ENCODE measurements around the gene STT3A. TPM values are rescaled to one million over a fixed set of nuclear protein-coding genes. Genes with fewer than 3 reads are reported as not detected.
A peak's percentile ranks its signal among the peaks of the same experiment; 100 is the strongest.

Gene STT3A
- total RNA-seq, 1 experiment from 2014 or later, result 107 TPM

DNA sequence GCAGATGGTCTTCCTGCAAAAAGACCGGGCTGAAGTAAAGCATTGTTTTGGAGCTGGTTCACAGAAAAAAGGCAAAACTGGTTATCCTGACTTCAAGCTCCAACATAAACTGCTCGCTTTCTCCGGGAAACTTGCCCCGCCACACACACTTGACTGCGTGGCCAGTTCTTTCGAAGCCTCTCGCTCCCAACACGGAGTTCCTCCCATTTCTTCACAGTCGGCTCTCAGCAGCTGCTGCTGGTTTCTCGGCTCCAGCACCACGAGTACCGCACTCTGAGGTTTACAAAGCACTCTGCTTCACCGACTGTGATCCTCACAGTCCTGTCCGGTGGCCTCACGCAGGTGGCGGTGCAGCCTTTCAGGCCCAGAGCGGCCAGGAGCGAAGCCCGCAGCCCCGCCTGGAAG lies 32.6 kb downstream of the STT3A start:
- Histone ChIP-seq H3K36me3 (peaks cover 54% of the 10 kb centered on the region), H3K27me3 (no peaks in the 10 kb centered on the region), H3K9me3 (no peaks in the 10 kb centered on the region), H3K4me3 (peak overlapping the region; percentile 69)
- DNase-seq, result no peak

DNA sequence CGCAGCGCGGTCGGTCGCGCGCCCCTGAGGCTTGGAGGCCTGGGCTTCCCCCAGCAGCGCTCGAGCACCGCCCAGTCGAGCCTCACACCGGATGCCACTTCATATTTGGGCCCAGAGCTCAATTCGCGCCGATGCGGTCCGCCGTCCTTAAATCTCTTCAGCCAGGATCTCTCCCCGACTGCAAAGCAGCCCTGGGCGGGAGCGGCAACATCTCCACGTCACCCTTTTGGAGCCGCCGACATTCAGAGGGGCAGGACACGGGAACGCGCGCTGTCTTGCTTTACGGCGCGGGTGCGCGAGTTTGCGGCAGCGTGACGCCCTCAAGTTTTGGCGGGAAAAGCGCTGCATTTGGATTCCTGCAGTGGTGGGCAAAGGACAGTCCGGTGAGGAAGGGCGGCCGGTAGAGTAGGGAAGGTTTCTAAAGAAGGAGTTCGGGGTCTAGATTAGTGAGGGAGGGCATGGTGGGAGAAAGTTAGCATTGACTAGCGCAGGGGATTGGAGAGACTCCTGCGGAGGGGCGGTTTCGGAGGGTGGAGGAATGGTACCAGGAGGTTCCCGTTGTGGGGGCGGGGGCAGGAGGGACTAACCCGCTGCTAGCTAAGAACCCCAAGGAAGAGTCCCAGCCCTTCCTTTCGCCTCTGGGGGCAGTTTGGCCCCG lies 33.1 kb downstream of the STT3A start:
- no peaks in the 10 kb centered on the region for H3K27me3 ChIP-seq
- peaks cover 54% of the 10 kb centered on the region for H3K36me3 ChIP-seq
- H3K4me3 ChIP-seq, result peak overlapping the region; percentile 69
- H3K9me3 ChIP-seq, result no peaks in the 10 kb centered on the region
- peak; percentile 93 for DNase-seq

DNA sequence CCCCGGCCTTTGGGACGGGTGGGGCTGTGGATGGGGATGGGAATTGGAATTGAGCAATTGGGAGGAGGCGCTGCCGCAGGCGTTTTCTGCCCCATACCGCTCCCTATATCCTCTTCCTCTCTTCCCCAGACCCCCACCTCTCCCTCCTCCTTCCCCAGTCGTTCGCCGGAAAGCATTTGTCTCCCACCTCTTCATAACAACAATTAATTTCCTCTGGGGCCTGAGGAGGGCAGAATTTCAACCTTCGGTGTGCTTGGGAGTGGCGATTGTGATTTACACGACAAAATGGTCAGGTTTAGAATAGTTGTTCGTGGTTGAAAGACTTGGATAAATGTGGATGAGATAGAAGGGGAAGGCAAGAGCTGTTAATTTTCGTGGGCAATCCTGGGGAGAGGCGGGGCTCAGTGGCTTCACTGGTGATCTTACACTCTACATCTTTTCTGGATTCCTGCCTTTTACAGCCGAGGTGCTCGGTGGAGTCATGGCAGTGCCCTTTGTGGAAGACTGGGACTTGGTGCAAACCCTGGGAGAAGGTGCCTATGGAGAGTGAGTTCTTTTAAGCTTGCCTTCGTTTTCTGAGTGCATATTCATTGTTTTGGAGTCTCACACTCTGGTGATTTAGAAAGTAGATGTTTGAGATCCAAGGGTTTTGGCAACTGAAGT lies 33.8 kb downstream of the STT3A start:
- Histone ChIP-seq H3K27me3 (no peaks in the 10 kb centered on the region), H3K9me3 (no peaks in the 10 kb centered on the region), H3K36me3 (peaks cover 50% of the 10 kb centered on the region), H3K4me3 (peak overlapping the region; percentile 69)
- DNase-seq, result no peak

DNA sequence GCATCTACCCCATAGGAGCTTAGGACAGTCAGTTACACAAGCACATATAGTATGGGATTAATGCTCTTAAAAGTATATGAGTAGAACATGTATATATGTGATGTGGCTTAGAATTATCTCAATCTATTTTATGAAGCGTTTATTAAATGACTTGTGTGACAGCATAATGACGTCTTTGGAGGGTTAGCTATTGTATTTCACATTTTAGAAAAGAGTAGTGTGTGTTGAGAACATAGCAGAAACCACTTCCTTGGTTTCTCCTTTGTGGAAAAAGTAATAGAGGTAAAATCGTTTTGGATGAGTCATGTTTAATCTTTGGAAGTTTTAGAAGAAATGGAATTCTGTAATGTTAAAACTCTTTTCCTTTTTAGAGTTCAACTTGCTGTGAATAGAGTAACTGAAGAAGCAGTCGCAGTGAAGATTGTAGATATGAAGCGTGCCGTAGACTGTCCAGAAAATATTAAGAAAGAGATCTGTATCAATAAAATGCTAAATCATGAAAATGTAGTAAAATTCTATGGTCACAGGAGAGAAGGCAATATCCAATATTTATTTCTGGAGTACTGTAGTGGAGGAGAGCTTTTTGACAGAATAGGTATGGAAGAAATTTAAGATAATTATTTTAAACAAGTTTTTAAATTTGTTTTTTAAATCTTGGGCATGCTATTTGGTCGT lies 34.7 kb downstream of the STT3A start:
- Histone ChIP-seq H3K9me3 (no peaks in the 10 kb centered on the region), H3K27me3 (no peaks in the 10 kb centered on the region), H3K4me3 (peak overlapping the region; percentile 69), H3K36me3 (peaks cover 46% of the 10 kb centered on the region)
- DNase-seq, result no peak

DNA sequence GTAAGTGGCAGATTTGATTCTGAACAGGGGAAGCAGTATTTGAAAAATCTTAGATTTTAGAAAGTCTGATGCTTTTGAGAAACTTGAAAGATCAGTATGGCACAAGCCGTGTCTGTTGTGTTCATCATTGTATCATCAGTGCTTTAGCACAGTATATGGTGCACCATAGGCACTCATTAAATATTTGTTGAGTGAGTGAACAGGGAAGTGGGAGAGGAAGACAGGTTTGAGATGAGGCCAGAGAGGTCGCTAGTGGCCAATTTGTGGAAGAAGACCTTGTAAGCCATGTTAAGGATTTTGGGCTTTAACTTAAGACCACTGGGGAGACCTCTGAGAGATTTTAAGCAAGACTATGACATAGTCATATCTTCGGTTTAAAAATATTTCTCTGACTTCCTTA lies 45.2 kb downstream of the STT3A start:
- peaks cover 70% of the 10 kb centered on the region for H3K36me3 ChIP-seq
- H3K4me3 ChIP-seq, result no peak overlapping the region
- no peaks in the 10 kb centered on the region for H3K9me3 ChIP-seq
- H3K27me3 ChIP-seq, result no peaks in the 10 kb centered on the region
- DNase-seq, result no peak

DNA sequence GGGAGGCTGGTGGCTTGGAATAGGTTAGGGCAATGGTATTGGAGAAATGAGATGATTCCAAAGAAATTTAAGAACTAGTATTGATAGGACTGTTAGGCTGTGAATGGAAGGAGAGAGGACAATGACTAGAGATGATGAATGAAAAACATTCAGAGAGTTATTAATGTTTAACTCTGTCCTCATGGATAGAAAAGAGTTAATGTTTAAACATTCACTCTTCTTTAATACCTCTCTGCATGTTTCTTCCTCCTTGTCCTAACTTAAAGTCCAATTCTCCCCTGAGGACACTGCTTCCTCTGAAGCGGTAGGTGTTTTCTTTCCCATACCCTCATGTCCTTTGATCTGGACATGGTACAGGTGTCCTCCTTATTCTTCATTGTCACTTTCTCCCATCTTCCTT lies 45.7 kb downstream of the STT3A start:
- H3K9me3 ChIP-seq, result no peaks in the 10 kb centered on the region
- H3K27me3 ChIP-seq, result no peaks in the 10 kb centered on the region
- no peak for DNase-seq
- no peak overlapping the region for H3K4me3 ChIP-seq
- H3K36me3 ChIP-seq, result peaks cover 68% of the 10 kb centered on the region

DNA sequence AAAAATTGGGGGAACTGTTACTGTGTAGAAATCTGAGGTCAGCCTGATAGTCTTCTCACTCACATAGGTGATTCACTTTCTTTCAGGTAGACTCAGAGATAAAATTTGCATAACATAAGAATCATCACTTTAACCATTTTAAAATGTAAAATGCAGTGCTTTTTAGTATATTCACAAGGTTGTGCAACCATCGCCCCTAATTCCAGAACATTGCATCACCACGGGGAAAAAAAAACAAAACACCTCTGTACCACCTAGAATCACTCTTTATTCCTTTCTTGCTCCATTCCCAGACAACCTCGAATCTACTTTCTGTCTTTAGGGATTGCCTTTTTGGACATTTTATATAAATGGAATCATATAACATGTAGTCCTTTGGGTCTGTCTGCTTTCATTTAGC lies 53.2 kb downstream of the STT3A start:
- Histone ChIP-seq H3K36me3 (peaks cover 54% of the 10 kb centered on the region), H3K4me3 (no peak overlapping the region), H3K9me3 (no peaks in the 10 kb centered on the region), H3K27me3 (no peaks in the 10 kb centered on the region)
- no peak for DNase-seq

DNA sequence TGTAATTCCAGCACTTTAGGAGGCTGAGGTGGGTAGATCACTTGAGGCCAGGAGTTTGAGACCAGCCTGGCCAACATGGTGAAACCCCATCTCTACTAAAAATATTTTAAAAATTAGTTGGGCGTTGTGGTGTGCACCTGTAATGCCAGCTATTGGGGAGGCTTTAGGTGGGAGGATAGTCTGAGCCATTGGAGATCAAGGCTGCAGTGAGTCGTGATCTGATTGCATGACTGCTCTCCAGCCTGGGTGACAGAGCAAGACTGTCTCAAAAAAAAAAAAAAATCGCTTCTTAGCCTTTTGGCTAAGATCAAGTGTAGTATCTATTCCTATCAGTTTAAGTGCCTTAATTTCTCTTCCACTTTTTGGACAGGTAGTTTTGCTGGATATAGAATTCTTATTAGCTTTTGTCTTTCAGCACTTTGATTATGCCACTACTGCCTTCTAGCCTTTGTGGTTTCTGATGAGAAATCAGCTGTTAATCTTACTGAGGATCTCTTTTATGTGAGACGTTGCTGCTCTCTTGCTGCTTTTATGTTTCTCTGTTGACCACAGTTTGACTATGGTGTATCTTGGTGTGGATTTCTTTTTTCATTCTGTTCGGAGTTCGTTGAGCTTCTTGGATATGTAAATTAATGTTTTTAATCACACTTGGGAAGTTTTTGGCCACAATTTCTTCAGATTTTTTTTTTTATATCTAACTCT lies 57.0 kb downstream of the STT3A start:
- no peak for DNase-seq
- Histone ChIP-seq H3K27me3 (no peaks in the 10 kb centered on the region), H3K36me3 (peaks cover 56% of the 10 kb centered on the region), H3K4me3 (no peak overlapping the region), H3K9me3 (no peaks in the 10 kb centered on the region)

DNA sequence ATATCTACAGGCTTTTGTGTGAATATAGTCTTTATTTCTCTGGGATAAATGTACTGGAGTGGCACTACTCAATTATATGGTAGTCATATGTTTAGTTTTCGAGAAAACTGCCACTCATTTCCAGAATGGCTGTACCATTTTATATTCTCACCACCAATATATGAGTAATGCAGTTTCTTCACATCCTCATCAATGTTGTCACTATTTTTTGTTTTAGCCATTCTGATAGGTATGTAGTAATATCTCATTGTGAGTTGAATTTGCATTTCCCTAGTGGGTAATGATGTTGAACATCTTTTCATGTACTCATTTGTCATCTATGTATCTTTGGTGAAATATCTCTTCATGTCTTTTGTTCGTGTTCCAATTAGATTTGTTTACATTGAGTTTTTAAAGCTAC lies 70.0 kb downstream of the STT3A start:
- H3K4me3 ChIP-seq, result no peak overlapping the region
- H3K9me3 ChIP-seq, result peaks cover 4% of the 10 kb centered on the region
- peaks cover 60% of the 10 kb centered on the region for H3K36me3 ChIP-seq
- DNase-seq, result no peak
- no peaks in the 10 kb centered on the region for H3K27me3 ChIP-seq

DNA sequence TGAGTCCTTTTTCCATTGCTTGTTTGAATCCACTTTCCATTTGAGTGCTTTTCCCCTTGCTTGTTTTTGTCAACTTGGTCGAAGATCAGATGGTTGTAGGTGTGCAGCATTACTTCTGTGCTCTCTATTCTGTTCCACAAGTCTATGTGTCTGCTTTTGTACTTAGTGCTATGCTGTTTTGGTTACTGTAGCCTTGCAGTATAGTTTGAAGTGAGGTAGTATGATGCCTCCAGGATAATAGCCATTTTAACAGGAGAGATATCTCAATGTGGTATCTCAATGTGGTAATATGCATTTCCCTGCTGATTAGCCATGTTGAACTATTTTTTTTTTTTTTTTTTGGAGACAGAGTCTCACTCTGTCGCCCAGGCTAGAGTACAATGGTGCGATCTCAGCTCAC lies 71.3 kb downstream of the STT3A start:
- Histone ChIP-seq H3K36me3 (peaks cover 64% of the 10 kb centered on the region), H3K4me3 (no peak overlapping the region), H3K27me3 (no peaks in the 10 kb centered on the region), H3K9me3 (peaks cover 4% of the 10 kb centered on the region)
- no peak for DNase-seq

DNA sequence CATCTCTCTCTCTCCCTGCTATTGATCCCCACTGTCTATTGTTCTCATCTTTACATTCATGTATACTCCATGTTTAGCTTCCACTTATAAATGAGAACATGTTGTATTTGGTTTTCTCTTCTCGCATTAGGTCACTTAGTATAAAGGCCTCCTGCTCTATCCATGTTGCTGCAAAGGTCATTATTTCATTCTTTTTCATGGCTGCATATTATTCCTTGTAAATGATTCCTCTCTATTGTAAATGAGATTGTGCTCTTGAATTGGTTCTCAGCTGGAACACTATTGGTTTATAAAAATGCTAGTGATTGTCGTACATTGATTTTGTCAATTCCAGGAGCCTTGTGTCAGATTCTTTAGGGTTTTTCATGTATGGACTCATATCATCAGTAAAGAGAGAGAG lies 74.5 kb downstream of the STT3A start:
- H3K27me3 ChIP-seq, result no peaks in the 10 kb centered on the region
- no peak overlapping the region for H3K4me3 ChIP-seq
- DNase-seq, result no peak
- peaks cover 4% of the 10 kb centered on the region for H3K9me3 ChIP-seq
- peaks cover 60% of the 10 kb centered on the region for H3K36me3 ChIP-seq

DNA sequence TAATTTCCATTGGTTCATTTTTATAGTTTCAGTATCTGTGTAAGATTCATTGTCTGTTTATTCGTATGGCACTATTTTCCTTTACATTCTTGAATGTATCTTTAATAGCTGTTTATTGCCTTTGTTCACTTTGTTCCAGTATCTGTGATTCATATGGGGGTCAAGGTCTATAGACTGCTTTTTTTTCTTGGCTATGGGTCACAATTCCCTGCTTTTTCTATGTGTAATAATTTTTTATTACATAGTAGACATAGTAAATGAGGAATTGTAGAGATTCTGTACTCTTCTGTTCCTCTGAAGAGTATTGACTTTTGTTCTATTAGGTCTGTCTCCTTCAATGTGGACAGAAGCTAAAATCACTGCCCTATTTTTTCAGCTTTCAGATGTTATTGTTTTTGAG lies 77.5 kb downstream of the STT3A start:
- H3K4me3 ChIP-seq, result no peak overlapping the region
- H3K36me3 ChIP-seq, result peaks cover 40% of the 10 kb centered on the region
- no peak for DNase-seq
- peaks cover 2% of the 10 kb centered on the region for H3K9me3 ChIP-seq
- H3K27me3 ChIP-seq, result no peaks in the 10 kb centered on the region

DNA sequence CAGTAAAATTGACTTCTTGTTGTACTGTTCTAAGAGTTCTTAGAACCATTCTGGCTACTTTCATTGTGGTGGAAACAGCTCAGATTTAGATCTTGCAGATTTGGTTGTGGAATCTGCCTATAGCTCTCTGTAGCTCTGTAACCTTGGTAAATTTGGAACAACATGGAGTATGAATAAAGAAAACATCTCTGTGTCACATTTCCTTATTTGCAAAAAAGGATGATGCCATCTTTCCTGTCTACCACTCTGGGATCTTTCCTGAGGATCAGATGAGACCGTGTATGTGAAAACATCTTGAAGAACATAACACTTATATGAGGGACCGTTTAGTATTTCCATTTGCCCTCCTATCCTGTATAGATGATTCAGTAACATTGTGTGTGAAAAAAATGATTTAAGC lies 78.9 kb downstream of the STT3A start:
- peaks cover 40% of the 10 kb centered on the region for H3K36me3 ChIP-seq
- H3K27me3 ChIP-seq, result no peaks in the 10 kb centered on the region
- no peak overlapping the region for H3K4me3 ChIP-seq
- H3K9me3 ChIP-seq, result no peaks in the 10 kb centered on the region; the same call in 1 of the 2 replicates
- no peak for DNase-seq

Other genes starting within 250 kb of the STT3A start
- 64.3 and 90.0 TPM in 2 replicates for gene FEZ1, start 96.6 kb upstream of the STT3A start, total RNA-seq (2014; rRNA removed; shearing (Covaris generic); ENCODE audit: low replicate concordance)
- 24.1 and 36.1 TPM in 2 replicates for gene EI24, start 23.4 kb upstream of the STT3A start, total RNA-seq (2014; rRNA removed; shearing (Covaris generic); ENCODE audit: low replicate concordance)
- gene CHEK1, start 32.3 kb downstream of the STT3A start, total RNA-seq (2014; rRNA removed; shearing (Covaris generic); ENCODE audit: low replicate concordance), result 44.2 and 107 TPM in 2 replicates
- gene ACRV1, start 88.0 kb downstream of the STT3A start, total RNA-seq (2014; rRNA removed; shearing (Covaris generic); ENCODE audit: low replicate concordance), result not detected in 2 replicates
- not detected in 2 replicates for gene PATE1, start 153.4 kb downstream of the STT3A start, total RNA-seq (2014; rRNA removed; shearing (Covaris generic); ENCODE audit: low replicate concordance)
- 0.07 TPM in 1 of 2 replicates, not detected in the other for gene PATE2, start 186.0 kb downstream of the STT3A start, total RNA-seq (2014; rRNA removed; shearing (Covaris generic); ENCODE audit: low replicate concordance)
- not detected in 2 replicates for gene PATE3, start 195.3 kb downstream of the STT3A start, total RNA-seq (2014; rRNA removed; shearing (Covaris generic); ENCODE audit: low replicate concordance)
- not detected in 2 replicates for gene PATE4, start 240.5 kb downstream of the STT3A start, total RNA-seq (2014; rRNA removed; shearing (Covaris generic); ENCODE audit: low replicate concordance)

Measured in MG63 (cell line).